HUES6 (cell line): Measurements from ENCODE around the gene EXOC6B.

Experiments
- H3K27ac ChIP-seq: 2 replicates; pipeline ENCODE4 v1.7.0; 2013; ENCODE audit warnings: low read depth, mild to moderate bottlenecking, low read length, inconsistent platforms
- H3K27me3 ChIP-seq: 2 replicates; pipeline ENCODE4 v1.6.1; 2013; ENCODE audit warnings: low read length; ENCODE audit not compliant: control insufficient read depth, insufficient read depth
- H3K36me3 ChIP-seq: 2 replicates; pipeline ENCODE4 v1.6.1; 2013; ENCODE audit warnings: low read length; ENCODE audit not compliant: control insufficient read depth, insufficient read depth
- H3K4me1 ChIP-seq: 2 replicates; pipeline ENCODE4 v1.6.1; 2013; ENCODE audit warnings: low read length; ENCODE audit not compliant: control insufficient read depth, insufficient read depth
- H3K4me3 ChIP-seq: 2 replicates; pipeline ENCODE4 v1.5.1; 2013; ENCODE audit warnings: low read depth, low read length
- H3K9ac ChIP-seq: one replicate; pipeline ENCODE4 v1.6.1; 2013; ENCODE audit warnings: mild to moderate bottlenecking, low read length
- H3K9me3 ChIP-seq: 2 replicates; pipeline ENCODE4 v1.6.1; 2013; ENCODE audit warnings: low read depth, low read length; ENCODE audit not compliant: control insufficient read depth, insufficient read depth

EXOC6B gene

GRCh38 chr2:72847534-72848315 lies 21.9 kb upstream of the EXOC6B start:
- Histone ChIP-seq H3K36me3 (no peaks in the 10 kb centered on the region), H3K27ac (no peak overlapping the region), H3K4me3 (no peak overlapping the region), H3K27me3 (no peaks in the 10 kb centered on the region; the same call in 1 of the 2 replicates), H3K9me3 (no peaks in the 10 kb centered on the region), H3K4me1 (0 out of 2 replicates have a peak, but pooled peaks cover 4% of the 10 kb centered on the region), H3K9ac (no peak overlapping the region)

- Histone ChIP-seq H3K36me3 (no peaks in the 10 kb centered on the region), H3K27ac (no peak overlapping the region), H3K9ac (no peak overlapping the region), H3K4me3 (no peak overlapping the region), H3K27me3 (no peaks in the 10 kb centered on the region; the same call in 1 of the 2 replicates), H3K9me3 (no peaks in the 10 kb centered on the region), H3K4me1 (0 out of 2 replicates have a peak, but pooled peaks cover 1% of the 10 kb centered on the region)
These were observed 20.6 kb upstream of the EXOC6B start for GRCh38 chr2:72846171-72847095.

GRCh38 chr2:72843301-72843700 lies 17.5 kb upstream of the EXOC6B start:
- Histone ChIP-seq H3K9ac (no peak overlapping the region), H3K9me3 (no peaks in the 10 kb centered on the region), H3K27me3 (no peaks in the 10 kb centered on the region; the same call in 1 of the 2 replicates), H3K4me3 (no peak overlapping the region), H3K27ac (no peak overlapping the region), H3K4me1 (no peaks in the 10 kb centered on the region), H3K36me3 (no peaks in the 10 kb centered on the region)

- Histone ChIP-seq H3K9me3 (no peaks in the 10 kb centered on the region), H3K9ac (no peak overlapping the region), H3K4me3 (no peak overlapping the region), H3K4me1 (no peaks in the 10 kb centered on the region), H3K36me3 (no peaks in the 10 kb centered on the region), H3K27ac (no peak overlapping the region), H3K27me3 (no peaks in the 10 kb centered on the region)
These were observed 15.8 kb upstream of the EXOC6B start for GRCh38 chr2:72841462-72842125.

- Histone ChIP-seq H3K27ac (no peak overlapping the region), H3K9me3 (no peaks in the 10 kb centered on the region), H3K9ac (no peak overlapping the region), H3K4me1 (no peaks in the 10 kb centered on the region), H3K4me3 (no peak overlapping the region), H3K27me3 (no peaks in the 10 kb centered on the region), H3K36me3 (no peaks in the 10 kb centered on the region)
These were observed 14.2 kb upstream of the EXOC6B start for GRCh38 chr2:72840066-72840465.

GRCh38 chr2:72837171-72837570 lies 11.3 kb upstream of the EXOC6B start:
- no peak overlapping the region for H3K4me3 ChIP-seq
- H3K9ac ChIP-seq = no peak overlapping the region
- peaks cover 3% of the 10 kb centered on the region; the same call in 1 of the 2 replicates for H3K27me3 ChIP-seq
- no peaks in the 10 kb centered on the region for H3K4me1 ChIP-seq
- H3K27ac ChIP-seq = no peak overlapping the region
- no peaks in the 10 kb centered on the region for H3K9me3 ChIP-seq
- no peaks in the 10 kb centered on the region for H3K36me3 ChIP-seq

GRCh38 chr2:72835403-72835802 lies 9.6 kb upstream of the EXOC6B start:
- Histone ChIP-seq H3K27me3 (peaks cover 7% of the 10 kb centered on the region; the same call in 1 of the 2 replicates), H3K9ac (no peak overlapping the region), H3K36me3 (no peaks in the 10 kb centered on the region), H3K27ac (no peak overlapping the region), H3K4me1 (no peaks in the 10 kb centered on the region), H3K4me3 (no peak overlapping the region), H3K9me3 (no peaks in the 10 kb centered on the region)

- no peaks in the 10 kb centered on the region for H3K9me3 ChIP-seq
- H3K27ac ChIP-seq = no peak overlapping the region
- H3K36me3 ChIP-seq = no peaks in the 10 kb centered on the region
- no peaks in the 10 kb centered on the region for H3K4me1 ChIP-seq
- H3K27me3 ChIP-seq = peaks cover 7% of the 10 kb centered on the region; the same call in 1 of the 2 replicates
- H3K9ac ChIP-seq = no peak overlapping the region
- no peak overlapping the region for H3K4me3 ChIP-seq
These were observed 8.8 kb upstream of the EXOC6B start for GRCh38 chr2:72834596-72834995.

GRCh38 chr2:72833084-72833714 lies 7.4 kb upstream of the EXOC6B start:
- H3K27ac ChIP-seq = no peak overlapping the region
- H3K9me3 ChIP-seq = no peaks in the 10 kb centered on the region
- H3K36me3 ChIP-seq = no peaks in the 10 kb centered on the region
- H3K4me3 ChIP-seq = no peak overlapping the region
- H3K27me3 ChIP-seq = peaks cover 7% of the 10 kb centered on the region; the same call in 1 of the 2 replicates
- 0 out of 2 replicates have a peak, but pooled peaks cover 1% of the 10 kb centered on the region for H3K4me1 ChIP-seq
- H3K9ac ChIP-seq = no peak overlapping the region

- Histone ChIP-seq H3K27me3 (peaks cover 7% of the 10 kb centered on the region; the same call in 1 of the 2 replicates), H3K36me3 (no peaks in the 10 kb centered on the region), H3K9ac (no peak overlapping the region), H3K4me1 (0 out of 2 replicates have a peak, but pooled peaks cover 8% of the 10 kb centered on the region), H3K9me3 (no peaks in the 10 kb centered on the region), H3K4me3 (no peak overlapping the region), H3K27ac (no peak overlapping the region)
These were observed 4.4 kb upstream of the EXOC6B start for GRCh38 chr2:72830273-72830672.
